Measurements from ENCODE around the gene LRRC74A.

Gene LRRC74A

GRCh38 chr14:76810953-76811400 is 15.2 kb upstream of the LRRC74A start:
- FAIRE-seq = peak; percentile 82

DNA sequence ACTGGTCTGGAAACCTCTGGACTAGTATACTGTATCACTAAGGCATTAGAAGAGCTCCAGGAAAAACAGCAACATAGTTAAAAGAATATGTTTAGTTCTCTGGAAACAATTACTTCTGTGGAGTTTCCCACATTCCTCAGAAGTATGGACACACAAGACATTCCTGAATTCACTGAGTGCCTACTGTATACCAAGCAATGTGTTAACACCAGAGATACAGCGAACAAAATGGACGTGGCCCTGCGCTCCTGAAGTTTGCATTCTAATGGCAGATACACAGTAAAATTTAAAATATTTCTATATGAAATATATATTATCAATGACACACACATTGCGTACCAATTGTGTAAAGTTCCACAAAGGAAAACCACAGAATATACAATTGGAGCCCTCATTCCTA is 14.6 kb upstream of the LRRC74A start:
- FAIRE-seq = no peak

GRCh38 chr14:76812093-76812421 is 14.2 kb upstream of the LRRC74A start:
- FAIRE-seq = no peak

- peak; percentile 27 for FAIRE-seq
Observed at GRCh38 chr14:76812422-76813383, 13.5 kb upstream of the LRRC74A start, which contains the start of gene ANGEL1. ANGEL1 (minus strand) TSS chr14:76812882; CDS start chr14:76812827, 55 bp downstream.

- FAIRE-seq = no peak
Observed at GRCh38 chr14:76814726-76815645, 11.2 kb upstream of the LRRC74A start.

DNA sequence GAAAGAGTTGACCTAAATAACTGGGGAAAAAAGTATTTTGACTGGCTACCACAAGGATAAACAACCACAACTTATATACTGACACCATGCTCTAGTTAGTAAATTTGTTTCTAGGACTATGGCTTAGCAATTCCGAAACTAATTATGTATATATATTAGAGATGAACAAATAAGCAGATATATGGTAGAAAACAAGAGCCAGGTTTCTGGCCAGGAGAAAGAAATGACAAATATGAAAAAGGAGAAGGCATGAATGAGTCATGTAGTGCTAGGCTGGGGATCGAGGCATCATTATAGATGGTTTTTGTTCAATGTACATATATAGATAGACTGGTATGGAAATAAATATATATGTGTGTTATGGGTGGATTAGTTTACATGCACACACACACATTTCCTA is 5.5 kb upstream of the LRRC74A start:
- no peak for FAIRE-seq

DNA sequence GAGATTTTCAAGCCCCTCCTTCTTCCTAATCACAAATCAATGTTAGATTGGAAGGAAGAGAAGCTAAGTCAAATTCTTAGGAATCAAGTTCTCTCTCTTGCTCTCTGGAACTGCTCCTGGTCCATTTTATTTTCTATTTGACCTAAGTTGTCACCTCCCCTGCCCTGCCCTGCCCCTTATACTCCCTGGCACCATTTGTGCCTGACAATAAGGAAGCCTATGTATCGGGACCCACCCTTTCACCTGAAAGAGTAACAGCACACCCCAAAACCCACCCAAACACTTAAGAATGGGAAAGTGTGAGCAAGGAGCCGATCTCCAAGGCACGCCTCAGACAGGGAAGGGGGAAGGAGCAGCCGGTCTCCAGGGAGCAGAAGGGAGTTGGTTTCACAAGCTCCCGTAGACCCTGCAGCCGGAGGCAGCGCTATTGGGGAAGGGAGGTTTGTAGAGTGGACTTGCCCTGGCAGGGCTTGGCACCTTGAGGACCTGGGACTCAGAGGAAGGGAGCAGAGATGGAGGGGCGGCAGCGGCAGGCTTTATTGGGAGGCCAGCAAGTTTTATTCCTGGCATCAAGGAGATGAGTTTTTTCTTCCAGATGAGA is 1.6 kb downstream of the LRRC74A start:
- no peak for FAIRE-seq

- FAIRE-seq = no peak
Observed at GRCh38 chr14:76828339-76829012, 2.3 kb downstream of the LRRC74A start.

DNA sequence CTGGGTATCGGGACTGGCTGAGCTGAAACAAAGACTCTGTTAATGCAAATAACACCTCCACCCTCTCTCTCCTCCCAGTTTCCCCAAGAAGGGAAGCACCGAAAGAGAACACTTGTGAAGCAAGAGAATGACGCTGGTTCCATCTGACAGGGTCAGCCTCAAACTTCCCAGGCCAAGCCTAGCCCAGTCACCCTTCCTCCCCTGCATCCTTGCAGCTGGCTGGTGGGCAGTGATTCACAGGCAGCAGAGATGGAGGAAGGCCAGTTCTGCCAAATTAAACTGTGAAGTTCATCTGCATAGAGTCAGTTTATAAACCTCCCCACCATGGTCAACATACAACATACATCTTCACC is 2.8 kb downstream of the LRRC74A start:
- FAIRE-seq = no peak

DNA sequence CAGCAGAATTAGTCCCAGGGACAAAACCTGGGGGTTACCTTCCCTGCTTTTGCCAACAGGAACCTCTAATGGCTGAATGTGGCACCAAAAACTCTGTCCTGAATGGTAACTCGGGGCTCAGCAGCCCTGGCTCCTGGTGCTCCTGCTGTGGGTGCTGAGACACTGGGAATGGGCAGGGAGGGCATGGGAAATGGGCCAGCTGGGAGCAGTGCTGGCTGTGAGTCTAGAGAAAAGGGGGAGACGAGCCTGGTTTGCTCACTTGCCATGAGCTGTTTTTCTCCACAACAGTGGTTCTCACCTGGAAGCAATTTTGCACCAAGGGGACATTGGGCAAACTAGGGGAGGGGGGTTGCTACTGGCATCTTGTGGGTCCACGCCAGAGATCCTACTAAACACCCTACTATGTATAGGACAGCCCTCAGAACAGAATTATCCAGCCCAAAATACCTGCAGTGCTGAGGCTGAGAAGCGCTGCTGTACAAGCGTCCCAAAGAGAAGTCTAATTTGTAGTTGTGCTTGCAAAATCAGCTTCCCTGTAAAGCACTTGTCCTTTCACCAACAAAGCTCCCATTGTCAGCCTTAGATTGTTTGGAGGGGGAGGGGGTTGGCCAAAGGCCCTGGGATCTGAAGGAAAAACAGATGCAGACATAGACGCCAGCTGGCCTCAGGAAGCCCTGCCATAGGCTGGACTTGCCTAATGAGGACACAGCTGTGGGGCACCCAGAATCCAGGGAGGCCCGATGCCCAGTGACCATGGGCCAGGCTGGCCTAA is 3.6 kb downstream of the LRRC74A start:
- no peak for FAIRE-seq

GRCh38 chr14:76830556-76830955 is 4.3 kb downstream of the LRRC74A start:
- no peak for FAIRE-seq

GRCh38 chr14:76832503-76832988 is 6.3 kb downstream of the LRRC74A start:
- FAIRE-seq = no peak

- FAIRE-seq = no peak
Observed at GRCh38 chr14:76833011-76833410, 6.8 kb downstream of the LRRC74A start.

DNA sequence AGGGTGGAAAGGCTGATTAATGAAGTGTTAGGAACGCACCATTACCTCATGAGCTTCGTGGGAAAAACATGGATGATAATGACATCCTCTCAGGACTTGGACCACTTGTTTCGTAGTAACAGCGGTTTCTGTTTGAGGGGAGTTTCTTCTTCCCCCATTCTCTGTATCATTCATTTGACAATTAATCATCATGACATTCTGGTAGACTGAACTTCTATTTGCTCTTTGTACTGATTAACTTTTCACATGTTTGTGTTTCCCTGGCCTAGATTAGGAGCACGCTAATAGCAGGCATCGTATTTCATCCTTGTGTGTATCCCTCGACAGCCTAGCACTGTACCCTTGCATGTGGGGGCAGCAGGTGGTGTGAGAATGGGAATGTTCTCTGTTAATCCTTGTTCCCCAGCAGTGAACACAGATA is 8.0 kb downstream of the LRRC74A start:
- peak; percentile 100 for FAIRE-seq

- no peak for FAIRE-seq
Observed at GRCh38 chr14:76836029-76836630, 9.9 kb downstream of the LRRC74A start.

GRCh38 chr14:76837524-76837923 is 11.3 kb downstream of the LRRC74A start:
- no peak for FAIRE-seq

DNA sequence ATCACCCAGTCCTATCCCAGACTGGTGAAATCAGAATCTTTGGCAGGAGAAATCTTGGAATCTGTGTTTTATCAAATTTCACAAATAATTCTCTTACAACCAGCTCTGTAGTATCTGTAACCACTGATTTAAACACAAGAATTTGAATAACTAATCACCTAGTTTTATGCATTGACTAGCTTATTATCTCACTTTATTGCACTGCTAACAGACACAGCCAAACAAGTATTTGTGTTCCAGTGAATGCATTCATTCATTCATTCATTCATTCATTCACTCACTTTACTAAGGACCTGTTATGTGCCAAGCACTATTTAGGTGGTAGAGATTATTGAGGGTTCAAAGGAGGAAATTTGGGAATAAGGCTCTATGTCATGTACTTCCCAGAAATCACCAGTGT is 16.2 kb downstream of the LRRC74A start:
- no peak for FAIRE-seq

- no peak for FAIRE-seq
Observed at GRCh38 chr14:76844223-76844622, 18.0 kb downstream of the LRRC74A start.

- FAIRE-seq = no peak
Observed at GRCh38 chr14:76846331-76847047, 20.3 kb downstream of the LRRC74A start.

DNA sequence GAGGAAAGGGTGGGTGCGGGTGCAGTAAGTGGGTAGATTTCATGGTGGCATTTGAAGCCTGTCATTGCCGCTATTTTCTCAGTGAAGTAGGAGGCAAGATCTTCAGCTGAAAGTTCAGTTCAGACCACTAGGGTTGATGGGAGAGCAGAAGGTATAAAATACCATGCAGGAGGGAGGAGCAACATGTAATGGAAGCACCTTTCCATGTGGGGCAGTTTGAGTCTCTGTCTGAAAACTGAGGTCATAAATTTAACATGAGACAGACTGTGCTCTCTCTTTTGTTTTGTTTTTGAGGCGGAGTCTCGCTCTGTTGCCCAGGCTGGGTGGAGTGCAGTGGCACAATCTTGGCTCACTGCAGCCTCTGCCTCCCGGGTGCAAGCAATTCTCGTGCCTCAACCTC is 22.7 kb downstream of the LRRC74A start:
- no peak for FAIRE-seq
